ENCODE results near the gene LYSMD1.

LYSMD1 gene

DNA sequence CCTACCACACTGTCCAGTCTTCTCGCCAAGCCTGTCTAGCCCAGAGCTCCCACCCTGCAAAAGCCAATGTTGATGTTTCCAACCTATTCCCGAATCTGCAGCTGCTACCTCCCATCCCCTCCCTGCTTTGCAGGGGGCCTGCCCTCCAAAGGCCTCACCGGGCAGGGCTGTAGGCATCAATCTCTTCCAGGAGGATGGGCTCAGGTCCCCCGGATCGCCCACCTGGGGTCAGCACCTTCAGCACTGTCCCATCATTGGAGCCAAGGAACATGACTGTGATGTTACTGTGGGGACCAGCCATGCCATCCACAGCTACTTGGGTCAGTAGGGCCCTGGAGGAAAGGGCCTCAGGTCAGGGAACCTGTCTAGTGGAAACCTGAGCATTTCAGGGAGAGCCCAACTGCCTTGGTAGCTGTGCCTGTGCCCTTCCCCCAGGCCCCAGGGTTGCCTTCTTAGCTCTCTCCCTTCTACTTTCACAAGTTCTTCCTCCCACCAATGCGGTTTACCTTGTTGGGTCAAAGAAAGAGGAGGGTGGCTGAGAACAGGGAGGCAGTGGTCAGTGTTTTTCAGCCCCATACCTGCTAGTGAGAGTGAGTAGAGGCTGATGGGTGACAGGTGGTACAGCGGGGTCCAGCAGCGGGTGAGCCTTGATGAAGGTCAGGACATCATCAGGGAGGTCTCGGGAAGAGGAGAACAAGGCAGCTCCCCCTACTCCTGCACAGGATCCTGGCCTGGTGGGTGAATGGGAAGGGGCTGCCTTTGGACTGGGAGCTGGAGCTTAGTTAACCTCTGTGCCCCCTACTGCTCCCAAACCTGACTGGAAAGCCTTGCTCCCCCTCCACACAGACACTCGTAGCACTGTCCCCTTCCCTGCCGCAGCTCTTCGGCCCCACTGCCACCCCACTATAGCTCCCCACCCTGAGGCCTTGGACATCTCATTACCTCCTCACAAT, 30.0 kb downstream of the LYSMD1 start:
- DNase-seq, result no peak

GRCh38 chr1:151134991-151135390, 30.7 kb downstream of the LYSMD1 start:
- no peak for DNase-seq

DNA sequence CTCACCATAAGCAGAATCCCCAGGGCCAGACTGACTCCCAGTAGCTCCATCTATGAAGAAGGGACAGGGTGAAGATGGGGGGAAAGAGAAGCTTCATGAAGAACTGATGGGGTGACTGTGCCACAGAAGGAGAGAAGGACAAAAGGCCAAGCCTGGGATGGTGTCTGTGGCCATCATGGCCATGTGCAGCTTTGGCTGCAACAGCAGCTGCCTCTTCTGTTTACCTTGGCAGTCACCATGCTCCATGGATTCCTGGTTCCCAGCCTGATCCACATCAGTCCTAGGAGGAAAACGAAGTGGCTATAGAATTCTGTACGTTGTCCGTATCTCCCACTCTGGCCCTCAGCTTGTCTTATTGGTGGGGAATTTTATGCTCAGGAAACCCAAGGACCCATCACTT, 31.3 kb downstream of the LYSMD1 start:
- no peak for DNase-seq

- DNase-seq, result no peak
Measured at GRCh38 chr1:151133018-151133806, 32.5 kb downstream of the LYSMD1 start.

DNA sequence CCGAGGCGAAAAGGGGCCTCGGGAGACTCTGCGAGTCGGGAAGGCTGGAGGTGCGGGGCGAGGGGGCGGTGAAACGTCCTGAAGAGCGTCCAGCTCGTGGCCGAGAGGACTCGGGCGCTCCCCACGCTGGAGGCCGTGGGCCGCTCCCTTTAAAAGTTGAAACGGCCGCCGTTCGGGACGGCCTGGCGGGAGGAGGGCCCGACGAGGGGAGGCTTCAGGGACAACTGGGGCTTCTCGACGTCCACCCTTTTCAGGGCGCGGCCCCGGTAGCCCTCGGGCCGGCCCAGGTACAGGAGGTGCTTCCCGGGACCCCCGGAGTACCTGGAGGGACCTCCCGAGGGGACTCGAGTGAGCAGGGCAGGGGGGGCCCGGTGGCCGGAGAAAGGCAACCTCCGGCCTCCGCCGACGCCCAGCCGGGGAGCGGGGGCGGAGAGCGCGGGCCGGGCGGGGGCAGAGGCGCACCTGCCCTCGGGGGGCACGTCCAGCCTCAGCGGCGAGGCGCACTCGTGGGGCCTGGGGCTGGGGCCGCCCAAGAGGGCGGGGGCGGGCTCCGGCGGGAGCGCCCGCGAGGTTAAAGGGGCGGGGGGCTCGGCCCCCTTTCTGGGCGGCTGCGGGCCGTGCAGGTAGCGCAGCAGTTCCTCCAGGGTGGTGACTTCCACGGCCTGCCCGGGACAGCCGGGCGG, 33.2 kb downstream of the LYSMD1 start:
- DNase-seq, result no peak

DNA sequence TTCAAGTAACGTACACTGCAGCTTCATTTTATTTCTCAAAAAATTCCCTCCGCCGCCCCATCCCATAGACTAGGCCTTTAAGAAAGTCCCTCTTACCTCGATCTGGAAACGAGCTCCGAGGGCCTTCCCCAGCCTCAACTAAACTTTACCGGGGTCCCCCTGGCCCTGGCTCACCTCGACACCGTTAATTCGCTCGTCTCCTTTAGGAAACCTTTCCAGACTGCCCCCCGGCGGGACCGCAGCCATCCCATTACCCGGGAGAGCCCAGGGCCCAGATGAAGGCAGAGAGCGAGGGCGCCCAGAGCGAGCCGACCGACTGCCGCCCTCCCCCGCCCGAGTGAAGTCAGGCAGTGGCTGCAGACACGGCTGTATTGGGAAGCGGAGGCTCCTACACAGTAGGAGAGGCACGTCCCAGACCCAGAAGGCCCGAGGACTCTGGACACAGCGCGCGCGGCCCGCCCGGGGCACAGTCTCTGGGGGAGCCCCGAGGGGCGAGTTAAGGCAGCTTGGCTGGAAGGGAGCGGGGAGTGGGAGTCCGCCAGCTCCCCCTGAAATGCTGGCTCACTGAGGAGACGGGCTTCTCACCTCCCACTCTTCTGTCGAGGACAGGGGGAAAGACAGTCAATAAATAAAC, 33.9 kb downstream of the LYSMD1 start:
- DNase-seq, result no peak

DNA sequence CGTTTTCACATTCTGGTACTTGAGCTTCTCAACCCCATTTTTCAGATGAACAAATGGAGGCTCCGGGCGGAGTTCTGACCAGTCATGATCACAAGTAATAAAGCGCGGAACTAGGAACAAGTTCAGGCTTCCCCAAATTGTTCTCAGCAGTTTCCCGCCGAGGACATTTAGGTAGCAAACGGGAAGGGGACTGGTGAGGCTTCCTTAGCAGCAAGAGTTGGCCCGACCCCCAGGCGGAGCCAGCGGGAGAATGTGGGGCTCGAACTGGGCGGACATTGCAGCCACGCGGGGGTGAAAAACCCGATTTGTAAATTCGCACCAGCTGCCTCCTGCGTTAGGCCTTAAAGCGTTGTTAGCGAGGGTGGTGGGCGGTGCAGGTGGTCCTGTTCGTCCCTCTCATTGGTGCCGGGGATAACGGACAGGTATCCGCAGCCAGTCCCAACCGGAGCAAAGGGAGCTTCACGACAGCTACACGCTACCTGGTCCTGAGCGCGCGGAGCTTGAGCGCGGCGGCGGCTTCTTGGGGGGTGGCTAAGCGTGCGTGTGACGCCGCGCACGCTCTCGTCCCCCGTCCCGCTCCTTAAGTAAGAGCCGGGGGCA, 34.6 kb downstream of the LYSMD1 start:
- DNase-seq, result peak; percentile 89

DNA sequence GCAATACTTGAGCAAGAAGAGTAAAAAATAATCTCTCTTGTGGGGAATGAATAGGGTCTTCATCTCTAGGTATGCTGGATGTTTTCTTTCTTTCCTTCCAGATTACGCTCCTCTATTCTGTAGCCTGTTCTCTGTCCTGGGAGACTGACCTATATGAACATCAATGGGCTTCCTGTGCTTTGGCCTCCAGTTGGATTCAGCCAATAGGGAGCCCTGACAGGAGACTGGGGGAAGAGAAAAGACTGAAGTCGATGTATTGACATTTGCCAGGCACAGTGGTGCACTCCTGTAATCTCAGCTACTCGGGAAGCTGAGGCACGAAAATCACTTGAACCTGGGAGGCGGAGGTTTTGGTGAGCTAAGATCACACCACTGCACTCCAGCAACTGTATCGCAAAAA, 36.9 kb downstream of the LYSMD1 start:
- DNase-seq, result no peak

- no peak for DNase-seq
Measured at GRCh38 chr1:151124763-151125403, 40.8 kb downstream of the LYSMD1 start.

GRCh38 chr1:151113877-151114276, 51.8 kb downstream of the LYSMD1 start:
- no peak for DNase-seq

Data from DMS79 treated with DMSO at 0.1 percent for 48 hours (cell line).